ENCODE results near the gene IRF2BPL. TPM values are rescaled to one million over a fixed set of nuclear protein-coding genes. Genes with fewer than 3 reads are reported as not detected.

Gene IRF2BPL
- total and polyA plus RNA-seq, 2 of the 8 experiments (the other 6 are each of a cell fraction or from before 2014, with no cell fraction given) = 18.8 to 57.0 TPM

DNA sequence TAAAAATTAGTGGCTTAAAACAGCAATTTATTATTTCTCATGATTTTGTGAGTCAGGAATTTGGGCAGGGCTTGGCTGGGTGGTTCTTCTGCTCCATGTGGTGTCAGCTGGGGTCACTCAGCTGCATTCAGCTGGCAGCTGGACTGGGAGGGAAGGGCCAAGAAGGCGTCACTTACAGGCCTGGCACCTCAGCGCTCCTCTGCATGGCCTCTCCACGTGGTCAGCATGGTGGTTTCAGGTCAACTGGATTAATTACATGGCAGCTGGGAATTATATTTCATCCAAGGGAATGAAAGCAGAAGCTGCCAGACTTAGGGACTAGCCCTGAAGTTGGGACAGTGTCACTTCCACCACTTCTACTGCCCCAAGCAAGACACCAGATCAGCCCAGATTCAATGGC is 27.5 kb upstream of the IRF2BPL start:
- TF ChIP-seq TAF1 (IDR thresholded peaks at IDR 0.05; ENCODE audit: low read depth, low read length) = no peak
- no peak for TF ChIP-seq SIN3A (conservative IDR thresholded peaks at IDR 0.05 in 1 of 2, IDR thresholded peaks at IDR 0.05 in 1 of 2; ENCODE audit: low read depth in 1 of 2, low read length in 2 of 2)
- peaks cover 0 to 12% (median 10%) of the 10 kb centered on the region in 4 experiments; a peak in 5 of 7 replicates for H3K4me1 ChIP-seq (replicated peaks in 1 of 4; ENCODE audit: control insufficient read depth in 3 of 4, insufficient read depth in 4 of 4, low read length in 3 of 4)
- no peaks in the 10 kb centered on the region for H3K79me1 ChIP-seq (ENCODE audit: low read depth, low read length)
- H3K4me2 ChIP-seq (ENCODE audit: insufficient read depth in 1 of 2, low read depth in 2 of 2, low read length in 2 of 2) = no peak overlapping the region
- no peak overlapping the region for H2BK15ac ChIP-seq (ENCODE audit: low read length)
- H4K8ac ChIP-seq (ENCODE audit: extremely low read depth, insufficient read depth, low read length) = no peak overlapping the region
- no peak overlapping the region for H3K4ac ChIP-seq (replicated peaks; ENCODE audit: insufficient read length, low read depth, low read length)
- 89% methylated on average over 3 of the region's 3 CpGs; no CpG with 5 or more reads in 1 of the 2 experiments for WGBS, 2 experiments (ENCODE audit: extremely low coverage in 1 of 2, insufficient coverage in 1 of 2, insufficient read length in 1 of 2, insufficient replicate concordance in 2 of 2, low coverage in 1 of 2, low lambda C conversion rate in 2 of 2, missing lambda C conversion rate in 1 of 2)
- POLR2A ChIA-PET (ENCODE audit: partially characterized antibody) = no interaction called here
- H4K20me1 ChIP-seq (replicated peaks in 1 of 2; ENCODE audit: control insufficient read depth in 1 of 2, insufficient read depth in 2 of 2, low read length in 2 of 2) = no peaks in the 10 kb centered on the region
- H2BK5ac ChIP-seq (ENCODE audit: low read depth, low read length) = no peak overlapping the region
- H2BK120ac ChIP-seq (replicated peaks; ENCODE audit: low read depth, low read length) = no peak overlapping the region
- H3K4me3 ChIP-seq (ENCODE audit: extremely low read depth in 1 of 4, insufficient read depth in 2 of 4, low read depth in 3 of 4, low read length in 4 of 4) = no peak overlapping the region
- peaks cover 3 to 5% of the 10 kb centered on the region in 2 experiments; a peak in 2 of 4 replicates for H3K9me3 ChIP-seq (ENCODE audit: insufficient read depth in 2 of 2, low read depth in 1 of 2, low read length in 1 of 2)
- 0 out of 2 replicates have a peak overlapping the region, but pooled peaks have one; percentile 56 for H2AK5ac ChIP-seq (ENCODE audit: low read depth, low read length)
- H3K79me2 ChIP-seq (ENCODE audit: control insufficient read depth in 1 of 2, insufficient read depth in 2 of 2, low read length in 2 of 2) = no peaks in the 10 kb centered on the region
- no peak overlapping the region for H3K14ac ChIP-seq (ENCODE audit: insufficient read length)
- no peak overlapping the region for H3K27ac ChIP-seq (ENCODE audit: low read depth, low read length)
- no peak overlapping the region for H3K56ac ChIP-seq (replicated peaks; ENCODE audit: insufficient read length, low read depth, low read length)
- H3K18ac ChIP-seq (ENCODE audit: extremely low read depth, low read length) = no peak overlapping the region
- no peak overlapping the region for H2BK20ac ChIP-seq (ENCODE audit: low read length)
- H4K91ac ChIP-seq (replicated peaks; ENCODE audit: insufficient read length, low read length) = no peak overlapping the region
- H3K23ac ChIP-seq (ENCODE audit: insufficient read length) = no peak overlapping the region
- H3K27me3 ChIP-seq (replicated peaks in 1 of 4; ENCODE audit: control insufficient read depth in 3 of 4, extremely low read depth in 1 of 4, insufficient read depth in 3 of 4, low read length in 3 of 4) = no peaks in the 10 kb centered on the region
- CTCF ChIA-PET (ENCODE audit: partially characterized antibody) = interaction anchor here (0.6 to 10.4 kb wide), 11 partner anchors 10 to 185 kb away, joined by 3 to 237 read pairs (median 4); no protein-coding TSS in a partner anchor
- no peak overlapping the region for H2AFZ ChIP-seq (ENCODE audit: low read length)
- H4K5ac ChIP-seq (ENCODE audit: insufficient read length, low read depth, low read length) = no peak overlapping the region
- no peaks in the 10 kb centered on the region for H3K36me3 ChIP-seq (ENCODE audit: control insufficient read depth in 2 of 4, insufficient read depth in 4 of 4, low read length in 3 of 4)
- H3K23me2 ChIP-seq (ENCODE audit: low read depth, low read length) = no peaks in the 10 kb centered on the region; the same call in 1 of the 2 replicates
- FAIRE-seq = no peak
- no peak overlapping the region for H3K9ac ChIP-seq (replicated peaks in 1 of 4; ENCODE audit: extremely low read depth in 1 of 4, low read depth in 3 of 4, low read length in 3 of 4)
- DNase-seq (ENCODE audit: low read depth in 1 of 2, low spot score in 2 of 2) = no peak
- no peak overlapping the region for H2BK12ac ChIP-seq (ENCODE audit: low read depth, low read length)
